HEK293 (cell line): ENCODE data around the gene CAMK2D.

Source experiments
- HOXC10 ChIP-seq: sonication (generic); formaldehyde crosslinking; IDR thresholded peaks from 2 replicates; pipeline ENCODE4 v1.8.1; 2023; ENCODE audit warnings: mild to moderate bottlenecking, missing genetic modification reagents
- HOXD13 ChIP-seq: sonication (generic); formaldehyde crosslinking; IDR thresholded peaks from 2 replicates; pipeline ENCODE4 v1.8.0; 2022; ENCODE audit warnings: missing genetic modification reagents, borderline replicate concordance
- KLF7 ChIP-seq: fragments of 450-650 bp; formaldehyde crosslinking; IDR thresholded peaks from 2 replicates; pipeline ENCODE4 v1.5.1; 2016; ENCODE audit warnings: missing biosample characterization, missing genetic modification characterization, borderline replicate concordance
- PRDM1 ChIP-seq: fragments of 450-650 bp; formaldehyde crosslinking; IDR thresholded peaks from 2 replicates; pipeline ENCODE4; 2016; ENCODE audit warnings: missing biosample characterization, missing genetic modification characterization
- SP3 ChIP-seq: fragments of 450-650 bp; formaldehyde crosslinking; IDR thresholded peaks from 2 replicates; pipeline ENCODE4 v1.5.1; 2016; ENCODE audit warnings: missing biosample characterization, missing genetic modification characterization
- TCF7L2 ChIP-seq: IDR thresholded peaks from 2 replicates; pipeline ENCODE4 v1.6.1; 2011; ENCODE audit warnings: low read depth, mild to moderate bottlenecking, inconsistent platforms, low read length, moderate library complexity, borderline replicate concordance
- WT1 ChIP-seq: fragments of 450-650 bp; formaldehyde crosslinking; IDR thresholded peaks from 2 replicates; pipeline ENCODE4 v1.5.1; 2016; ENCODE audit warnings: missing biosample characterization, missing genetic modification characterization
- ZBTB17 ChIP-seq: fragments of 450-650 bp; formaldehyde crosslinking; IDR thresholded peaks from 2 replicates; pipeline ENCODE4 v1.5.1; 2016; ENCODE audit warnings: missing biosample characterization, missing genetic modification characterization
- ZFHX2 ChIP-seq: fragments of 450-650 bp; formaldehyde crosslinking; conservative IDR thresholded peaks from 2 replicates; pipeline ENCODE4 v1.5.1; 2016; ENCODE audit warnings: missing biosample characterization, missing genetic modification characterization
- ZFP69B ChIP-seq: fragments of 450-650 bp; formaldehyde crosslinking; IDR thresholded peaks from 2 replicates; pipeline ENCODE4 v1.5.1; 2016; ENCODE audit warnings: missing biosample characterization, missing genetic modification characterization
- ZIC2 ChIP-seq: fragments of 450-650 bp; formaldehyde crosslinking; IDR thresholded peaks from 2 replicates; pipeline ENCODE4 v1.5.1; 2016; ENCODE audit warnings: missing biosample characterization, missing genetic modification characterization
- ZNF10 ChIP-seq: fragments of 450-650 bp; formaldehyde crosslinking; IDR thresholded peaks from 2 replicates; pipeline ENCODE4 v1.5.1; 2017; ENCODE audit warnings: missing biosample characterization, missing genetic modification characterization
- ZNF140 ChIP-seq: fragments of 450-650 bp; formaldehyde crosslinking; IDR thresholded peaks from 2 replicates; pipeline ENCODE4 v1.5.1; 2016; ENCODE audit warnings: missing biosample characterization, missing genetic modification characterization
- ZNF155 ChIP-seq: fragments of 450-650 bp; formaldehyde crosslinking; IDR thresholded peaks from 2 replicates; pipeline ENCODE4 v1.5.1; 2016; ENCODE audit warnings: missing biosample characterization, missing genetic modification characterization
- ZNF24 ChIP-seq: fragments of 450-650 bp; formaldehyde crosslinking; IDR thresholded peaks from 2 replicates; pipeline ENCODE4 v1.5.1; 2016; ENCODE audit warnings: missing biosample characterization, missing genetic modification characterization
- ZNF266 ChIP-seq: fragments of 450-650 bp; formaldehyde crosslinking; IDR thresholded peaks from 2 replicates; pipeline ENCODE4 v1.5.1; 2016; ENCODE audit warnings: missing biosample characterization, missing genetic modification characterization, low read depth
- ZNF510 ChIP-seq: fragments of 450-650 bp; formaldehyde crosslinking; IDR thresholded peaks from 2 replicates; pipeline ENCODE4 v1.5.1; 2018; ENCODE audit warnings: mild to moderate bottlenecking, missing genetic modification characterization, missing biosample characterization; ENCODE audit not compliant: insufficient replicate concordance
- ZNF654 ChIP-seq: fragments of 450-650 bp; formaldehyde crosslinking; IDR thresholded peaks from 2 replicates; pipeline ENCODE4 v1.5.1; 2016; ENCODE audit warnings: low read depth, missing biosample characterization, missing genetic modification characterization
- ZNF664 ChIP-seq: fragments of 450-650 bp; formaldehyde crosslinking; IDR thresholded peaks from 2 replicates; pipeline ENCODE4 v1.5.1; 2016; ENCODE audit warnings: missing biosample characterization, missing genetic modification characterization
- ZNF677 ChIP-seq: fragments of 450-650 bp; IDR thresholded peaks from 2 replicates; pipeline ENCODE4 v1.5.0; 2018; ENCODE audit warnings: missing biosample characterization, mild to moderate bottlenecking, missing genetic modification characterization, moderate library complexity
- ZNF76 ChIP-seq: fragments of 450-650 bp; formaldehyde crosslinking; IDR thresholded peaks from 2 replicates; pipeline ENCODE4; 2016; ENCODE audit warnings: low read depth, missing biosample characterization, missing genetic modification characterization, borderline replicate concordance
- TF ChIP-seq, protein P1 (sequence below): fragments of 450-650 bp; formaldehyde crosslinking; IDR thresholded peaks from 2 replicates; pipeline ENCODE4 v1.5.1; 2016; ENCODE audit warnings: missing biosample characterization, missing genetic modification characterization, borderline replicate concordance
- TF ChIP-seq, protein P2 (sequence below): sonication (generic); formaldehyde crosslinking; IDR thresholded peaks from 2 replicates; pipeline ENCODE4 v1.8.1; 2022; ENCODE audit warnings: mild to moderate bottlenecking, moderate library complexity, missing genetic modification reagents
- TF ChIP-seq, protein P3 (sequence below): fragments of 450-650 bp; formaldehyde crosslinking; optimal IDR thresholded peaks from 2 replicates; pipeline ENCODE3; 2016; ENCODE audit warnings: missing biosample characterization, mild to moderate bottlenecking, missing genetic modification characterization
- TF ChIP-seq, protein P4 (sequence below): fragments of 450-650 bp; formaldehyde crosslinking; IDR thresholded peaks from 2 replicates; pipeline ENCODE4 v1.5.1; 2016; ENCODE audit warnings: missing biosample characterization, missing genetic modification characterization
- TF ChIP-seq, protein P5 (sequence below): fragments of 450-650 bp; formaldehyde crosslinking; IDR thresholded peaks from 2 replicates; pipeline ENCODE4 v1.5.1; 2016; ENCODE audit warnings: missing biosample characterization, missing genetic modification characterization, low read depth
- TF ChIP-seq, protein P6 (sequence below): fragments of 450-650 bp; formaldehyde crosslinking; IDR thresholded peaks from 2 replicates; pipeline ENCODE4 v1.5.1; 2016; ENCODE audit warnings: missing biosample characterization, missing genetic modification characterization, borderline replicate concordance

Gene CAMK2D

DNA sequence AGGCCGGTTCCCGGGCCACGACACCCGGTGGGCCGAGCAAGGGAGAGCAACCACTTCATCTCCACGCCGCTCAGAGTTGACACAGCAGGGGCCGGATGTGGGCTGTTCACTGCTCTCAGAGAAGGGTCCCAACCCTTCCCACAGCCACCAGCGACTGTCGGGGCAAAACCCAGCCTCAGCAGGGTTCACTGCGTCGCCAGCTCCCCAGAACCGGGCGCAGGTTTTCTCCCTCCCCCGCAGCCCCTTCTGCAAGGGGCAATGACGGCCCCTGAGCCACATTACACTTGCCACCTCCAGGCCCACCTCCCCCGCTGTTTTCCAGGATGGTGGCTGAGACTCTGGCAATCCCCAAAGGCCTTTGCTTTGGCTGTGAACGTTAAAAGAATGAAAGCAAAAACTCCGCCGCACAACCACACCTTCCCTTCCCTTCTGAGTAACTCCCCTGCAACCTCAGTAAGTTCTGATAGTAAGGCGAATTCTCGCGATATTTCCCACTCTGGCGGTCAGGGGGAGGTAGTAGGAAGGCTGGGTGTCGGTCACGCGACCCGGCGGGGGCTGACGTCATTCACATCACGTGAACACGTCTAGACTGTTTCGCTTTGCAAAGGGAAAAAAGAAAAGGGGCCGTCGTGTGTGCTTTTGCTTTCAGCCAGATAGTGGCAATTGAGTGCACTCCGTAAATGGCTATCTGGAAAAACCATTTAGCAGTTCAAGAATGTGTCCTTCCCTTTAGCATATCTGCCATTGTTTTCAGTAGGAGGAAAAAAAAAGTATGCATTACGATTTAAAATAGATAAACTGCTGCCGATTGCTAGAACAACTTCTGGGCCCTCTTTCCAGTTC lies 869 bp upstream of the CAMK2D start (continued):
- TF ChIP-seq, protein P1, sequence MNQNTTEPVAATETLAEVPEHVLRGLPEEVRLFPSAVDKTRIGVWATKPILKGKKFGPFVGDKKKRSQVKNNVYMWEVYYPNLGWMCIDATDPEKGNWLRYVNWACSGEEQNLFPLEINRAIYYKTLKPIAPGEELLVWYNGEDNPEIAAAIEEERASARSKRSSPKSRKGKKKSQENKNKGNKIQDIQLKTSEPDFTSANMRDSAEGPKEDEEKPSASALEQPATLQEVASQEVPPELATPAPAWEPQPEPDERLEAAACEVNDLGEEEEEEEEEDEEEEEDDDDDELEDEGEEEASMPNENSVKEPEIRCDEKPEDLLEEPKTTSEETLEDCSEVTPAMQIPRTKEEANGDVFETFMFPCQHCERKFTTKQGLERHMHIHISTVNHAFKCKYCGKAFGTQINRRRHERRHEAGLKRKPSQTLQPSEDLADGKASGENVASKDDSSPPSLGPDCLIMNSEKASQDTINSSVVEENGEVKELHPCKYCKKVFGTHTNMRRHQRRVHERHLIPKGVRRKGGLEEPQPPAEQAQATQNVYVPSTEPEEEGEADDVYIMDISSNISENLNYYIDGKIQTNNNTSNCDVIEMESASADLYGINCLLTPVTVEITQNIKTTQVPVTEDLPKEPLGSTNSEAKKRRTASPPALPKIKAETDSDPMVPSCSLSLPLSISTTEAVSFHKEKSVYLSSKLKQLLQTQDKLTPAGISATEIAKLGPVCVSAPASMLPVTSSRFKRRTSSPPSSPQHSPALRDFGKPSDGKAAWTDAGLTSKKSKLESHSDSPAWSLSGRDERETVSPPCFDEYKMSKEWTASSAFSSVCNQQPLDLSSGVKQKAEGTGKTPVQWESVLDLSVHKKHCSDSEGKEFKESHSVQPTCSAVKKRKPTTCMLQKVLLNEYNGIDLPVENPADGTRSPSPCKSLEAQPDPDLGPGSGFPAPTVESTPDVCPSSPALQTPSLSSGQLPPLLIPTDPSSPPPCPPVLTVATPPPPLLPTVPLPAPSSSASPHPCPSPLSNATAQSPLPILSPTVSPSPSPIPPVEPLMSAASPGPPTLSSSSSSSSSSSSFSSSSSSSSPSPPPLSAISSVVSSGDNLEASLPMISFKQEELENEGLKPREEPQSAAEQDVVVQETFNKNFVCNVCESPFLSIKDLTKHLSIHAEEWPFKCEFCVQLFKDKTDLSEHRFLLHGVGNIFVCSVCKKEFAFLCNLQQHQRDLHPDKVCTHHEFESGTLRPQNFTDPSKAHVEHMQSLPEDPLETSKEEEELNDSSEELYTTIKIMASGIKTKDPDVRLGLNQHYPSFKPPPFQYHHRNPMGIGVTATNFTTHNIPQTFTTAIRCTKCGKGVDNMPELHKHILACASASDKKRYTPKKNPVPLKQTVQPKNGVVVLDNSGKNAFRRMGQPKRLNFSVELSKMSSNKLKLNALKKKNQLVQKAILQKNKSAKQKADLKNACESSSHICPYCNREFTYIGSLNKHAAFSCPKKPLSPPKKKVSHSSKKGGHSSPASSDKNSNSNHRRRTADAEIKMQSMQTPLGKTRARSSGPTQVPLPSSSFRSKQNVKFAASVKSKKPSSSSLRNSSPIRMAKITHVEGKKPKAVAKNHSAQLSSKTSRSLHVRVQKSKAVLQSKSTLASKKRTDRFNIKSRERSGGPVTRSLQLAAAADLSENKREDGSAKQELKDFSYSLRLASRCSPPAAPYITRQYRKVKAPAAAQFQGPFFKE (tag by site-specific recombination): no peak
- TF ChIP-seq, protein P2, sequence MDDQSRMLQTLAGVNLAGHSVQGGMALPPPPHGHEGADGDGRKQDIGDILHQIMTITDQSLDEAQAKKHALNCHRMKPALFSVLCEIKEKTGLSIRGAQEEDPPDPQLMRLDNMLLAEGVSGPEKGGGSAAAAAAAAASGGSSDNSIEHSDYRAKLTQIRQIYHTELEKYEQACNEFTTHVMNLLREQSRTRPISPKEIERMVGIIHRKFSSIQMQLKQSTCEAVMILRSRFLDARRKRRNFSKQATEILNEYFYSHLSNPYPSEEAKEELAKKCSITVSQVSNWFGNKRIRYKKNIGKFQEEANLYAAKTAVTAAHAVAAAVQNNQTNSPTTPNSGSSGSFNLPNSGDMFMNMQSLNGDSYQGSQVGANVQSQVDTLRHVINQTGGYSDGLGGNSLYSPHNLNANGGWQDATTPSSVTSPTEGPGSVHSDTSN: no peak
- no peak for TF ChIP-seq ZNF140 (tag by site-specific recombination)
- TF ChIP-seq HOXD13 (CRISPR knock-in tag): no peak
- TF ChIP-seq ZFHX2 (tag by site-specific recombination): peak; percentile 34; the same call in 1 of the 2 replicates
- no peak for TF ChIP-seq ZNF155
- TF ChIP-seq ZNF510: no peak
- TF ChIP-seq, protein P3, sequence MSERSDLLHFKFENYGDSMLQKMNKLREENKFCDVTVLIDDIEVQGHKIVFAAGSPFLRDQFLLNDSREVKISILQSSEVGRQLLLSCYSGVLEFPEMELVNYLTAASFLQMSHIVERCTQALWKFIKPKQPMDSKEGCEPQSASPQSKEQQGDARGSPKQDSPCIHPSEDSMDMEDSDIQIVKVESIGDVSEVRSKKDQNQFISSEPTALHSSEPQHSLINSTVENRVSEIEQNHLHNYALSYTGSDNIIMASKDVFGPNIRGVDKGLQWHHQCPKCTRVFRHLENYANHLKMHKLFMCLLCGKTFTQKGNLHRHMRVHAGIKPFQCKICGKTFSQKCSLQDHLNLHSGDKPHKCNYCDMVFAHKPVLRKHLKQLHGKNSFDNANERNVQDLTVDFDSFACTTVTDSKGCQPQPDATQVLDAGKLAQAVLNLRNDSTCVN: no peak
- no peak for TF ChIP-seq ZFP69B (tag by site-specific recombination)
- no peak for TF ChIP-seq HOXC10 (CRISPR knock-in tag)
- TF ChIP-seq PRDM1 (tag by site-specific recombination): peak; percentile 87
- no peak for TF ChIP-seq ZNF10 (tag by site-specific recombination)
- TF ChIP-seq, protein P4, sequence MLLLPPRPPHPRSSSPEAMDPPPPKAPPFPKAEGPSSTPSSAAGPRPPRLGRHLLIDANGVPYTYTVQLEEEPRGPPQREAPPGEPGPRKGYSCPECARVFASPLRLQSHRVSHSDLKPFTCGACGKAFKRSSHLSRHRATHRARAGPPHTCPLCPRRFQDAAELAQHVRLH (tag by site-specific recombination): peak; percentile 48; the same call in 1 of the 2 replicates
- TF ChIP-seq ZNF664: no peak
- no peak for TF ChIP-seq TCF7L2
- peak; percentile 26; the same call in 1 of the 2 replicates for TF ChIP-seq ZBTB17 (tag by site-specific recombination)
- TF ChIP-seq WT1 (tag by site-specific recombination): 0 out of 2 replicates have a peak, but pooled peaks have one; percentile 7
- TF ChIP-seq ZIC2 (tag by site-specific recombination): peak; percentile 39
- peak; percentile 56; the same call in 1 of the 2 replicates for TF ChIP-seq ZNF24 (tag by site-specific recombination)
- TF ChIP-seq KLF7 (tag by site-specific recombination): no peak
- TF ChIP-seq, protein P5, sequence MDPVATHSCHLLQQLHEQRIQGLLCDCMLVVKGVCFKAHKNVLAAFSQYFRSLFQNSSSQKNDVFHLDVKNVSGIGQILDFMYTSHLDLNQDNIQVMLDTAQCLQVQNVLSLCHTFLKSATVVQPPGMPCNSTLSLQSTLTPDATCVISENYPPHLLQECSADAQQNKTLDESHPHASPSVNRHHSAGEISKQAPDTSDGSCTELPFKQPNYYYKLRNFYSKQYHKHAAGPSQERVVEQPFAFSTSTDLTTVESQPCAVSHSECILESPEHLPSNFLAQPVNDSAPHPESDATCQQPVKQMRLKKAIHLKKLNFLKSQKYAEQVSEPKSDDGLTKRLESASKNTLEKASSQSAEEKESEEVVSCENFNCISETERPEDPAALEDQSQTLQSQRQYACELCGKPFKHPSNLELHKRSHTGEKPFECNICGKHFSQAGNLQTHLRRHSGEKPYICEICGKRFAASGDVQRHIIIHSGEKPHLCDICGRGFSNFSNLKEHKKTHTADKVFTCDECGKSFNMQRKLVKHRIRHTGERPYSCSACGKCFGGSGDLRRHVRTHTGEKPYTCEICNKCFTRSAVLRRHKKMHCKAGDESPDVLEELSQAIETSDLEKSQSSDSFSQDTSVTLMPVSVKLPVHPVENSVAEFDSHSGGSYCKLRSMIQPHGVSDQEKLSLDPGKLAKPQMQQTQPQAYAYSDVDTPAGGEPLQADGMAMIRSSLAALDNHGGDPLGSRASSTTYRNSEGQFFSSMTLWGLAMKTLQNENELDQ (tag by site-specific recombination): no peak
- TF ChIP-seq SP3 (tag by site-specific recombination): peak; percentile 45
- TF ChIP-seq ZNF677 (tag by site-specific recombination): no peak
- no peak for TF ChIP-seq ZNF266 (tag by site-specific recombination)
- TF ChIP-seq, protein P6, sequence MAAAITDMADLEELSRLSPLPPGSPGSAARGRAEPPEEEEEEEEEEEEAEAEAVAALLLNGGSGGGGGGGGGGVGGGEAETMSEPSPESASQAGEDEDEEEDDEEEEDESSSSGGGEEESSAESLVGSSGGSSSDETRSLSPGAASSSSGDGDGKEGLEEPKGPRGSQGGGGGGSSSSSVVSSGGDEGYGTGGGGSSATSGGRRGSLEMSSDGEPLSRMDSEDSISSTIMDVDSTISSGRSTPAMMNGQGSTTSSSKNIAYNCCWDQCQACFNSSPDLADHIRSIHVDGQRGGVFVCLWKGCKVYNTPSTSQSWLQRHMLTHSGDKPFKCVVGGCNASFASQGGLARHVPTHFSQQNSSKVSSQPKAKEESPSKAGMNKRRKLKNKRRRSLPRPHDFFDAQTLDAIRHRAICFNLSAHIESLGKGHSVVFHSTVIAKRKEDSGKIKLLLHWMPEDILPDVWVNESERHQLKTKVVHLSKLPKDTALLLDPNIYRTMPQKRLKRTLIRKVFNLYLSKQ (tag by site-specific recombination): no peak
- TF ChIP-seq ZNF654 (tag by site-specific recombination): no peak
- TF ChIP-seq ZNF76 (tag by site-specific recombination): peak; percentile 47; the same call in 1 of the 2 replicates
